Measurements from ENCODE around the gene TPRX2.
"Not testable (repeated sequence)": the region's sequence is repeated elsewhere in the genome, so short reads cannot be mapped to it uniquely, and the experiment has no call there.

TPRX2 gene, protein sequence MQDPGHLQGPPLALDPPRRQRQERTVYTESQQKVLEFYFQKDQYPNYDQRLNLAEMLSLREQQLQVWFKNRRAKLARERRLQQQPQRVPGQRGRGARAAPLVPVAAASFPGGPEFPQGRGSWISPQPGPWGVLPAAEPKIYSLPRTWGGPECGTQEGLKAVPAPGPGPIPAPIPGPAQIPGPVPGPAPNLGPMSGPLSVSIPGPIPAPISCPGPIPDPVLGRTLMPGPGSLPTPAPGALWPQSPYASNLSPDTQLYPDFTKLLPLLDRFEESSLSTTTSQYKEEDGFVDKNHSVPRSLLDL

GRCh38 chr19:47858646-47859285, at the start of gene TPRX2:
Gene TPRX2, plus strand, starts transcription at chr19:47859235. Its CDS starts 12 bp downstream, at chr19:47859247.
- not testable (repeated sequence) for DNase-seq

DNA sequence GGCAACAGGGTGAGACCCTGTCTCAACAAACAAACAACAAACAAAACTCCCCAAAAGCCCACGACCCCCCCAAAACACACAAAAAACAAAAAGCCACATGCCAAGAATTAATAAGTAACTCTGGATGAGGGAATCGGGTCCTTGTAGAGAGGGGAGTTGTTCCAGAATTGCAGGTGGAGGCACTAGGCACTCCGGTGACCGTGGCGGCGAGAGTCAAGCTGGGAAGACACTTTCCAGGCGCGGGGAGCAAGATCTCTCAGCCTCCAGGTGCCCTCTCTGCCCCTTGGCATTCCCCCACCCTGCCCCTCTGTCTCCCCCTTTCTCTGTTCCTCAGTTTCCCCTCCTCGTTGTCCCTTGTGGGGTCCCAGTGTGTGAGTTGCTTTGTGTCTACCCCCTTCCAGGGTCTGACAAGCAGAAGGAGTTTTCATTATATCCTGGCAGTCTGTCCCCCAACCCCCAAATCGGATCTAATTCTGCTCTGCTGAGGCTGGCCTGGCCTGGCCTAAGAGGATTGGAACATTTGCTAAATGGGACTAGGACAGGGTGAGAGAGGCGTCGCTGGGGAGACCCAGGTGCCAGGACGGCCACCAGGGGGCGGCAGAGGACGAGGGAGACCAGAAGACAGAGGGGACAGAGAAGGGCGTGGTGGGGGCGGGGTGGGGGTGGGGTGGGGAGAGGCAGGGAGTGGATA, 45.6 kb upstream of the TPRX2 start:
- DNase-seq = peak; percentile 92

DNA sequence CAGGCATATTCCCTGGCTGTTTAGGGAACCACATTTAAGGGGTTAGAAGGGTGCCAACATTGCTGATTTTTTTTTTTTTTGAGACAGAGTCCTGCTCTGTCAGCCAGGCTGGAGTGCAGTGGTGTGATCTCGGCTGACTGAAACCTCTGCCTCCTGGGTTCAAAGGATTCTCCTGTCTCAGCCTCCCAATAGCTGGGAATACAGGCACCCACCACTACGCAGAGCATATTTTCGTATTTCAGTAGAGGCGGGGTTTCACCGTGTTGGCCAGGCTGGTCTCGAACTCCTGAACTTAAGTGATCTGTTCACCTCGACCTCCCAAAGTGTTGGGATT, 45.1 kb upstream of the TPRX2 start:
- DNase-seq = no peak

- not testable (repeated sequence) for DNase-seq
Measured at GRCh38 chr19:47816270-47816669, 42.8 kb upstream of the TPRX2 start.

DNA sequence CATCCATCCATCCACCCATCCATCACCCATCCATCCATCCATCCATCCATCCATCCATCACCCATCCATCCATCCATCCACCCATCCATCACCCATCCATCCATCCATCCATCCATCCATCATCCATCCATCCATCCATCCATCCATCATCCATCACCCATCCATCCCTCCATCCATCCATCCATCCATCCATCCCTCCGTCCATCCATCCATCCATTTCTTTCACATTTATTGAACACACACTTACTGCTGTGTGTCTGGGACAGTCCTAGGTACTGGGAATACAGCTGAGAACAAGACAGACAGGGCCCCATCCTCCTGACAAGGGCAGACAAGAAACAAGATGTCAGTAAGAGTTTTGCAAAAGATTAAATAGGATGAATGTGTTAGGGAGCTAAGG, 40.8 kb upstream of the TPRX2 start:
- not testable (repeated sequence) for DNase-seq

GRCh38 chr19:47819858-47820257, 39.2 kb upstream of the TPRX2 start:
- peak; percentile 78 for DNase-seq

DNA sequence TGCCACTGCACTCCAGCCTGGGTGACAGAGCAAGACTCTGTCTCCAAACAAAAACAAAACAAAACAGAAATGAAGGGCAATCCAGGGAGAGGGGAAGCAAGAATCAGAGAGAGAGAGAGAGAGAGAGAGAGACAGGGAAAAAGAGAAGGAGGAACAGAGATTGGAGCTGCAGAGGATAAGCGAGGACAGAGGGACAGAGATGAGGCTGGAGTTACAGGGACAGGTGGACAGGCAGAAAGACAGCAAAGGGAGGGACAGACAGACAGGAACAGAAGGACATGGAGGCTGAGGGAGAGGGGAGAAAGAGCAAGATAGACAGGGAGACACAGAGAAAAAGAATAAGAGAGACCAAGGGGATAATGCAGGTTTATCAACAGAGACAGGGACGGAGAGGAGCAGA, 38.6 kb upstream of the TPRX2 start:
- DNase-seq = no peak

DNA sequence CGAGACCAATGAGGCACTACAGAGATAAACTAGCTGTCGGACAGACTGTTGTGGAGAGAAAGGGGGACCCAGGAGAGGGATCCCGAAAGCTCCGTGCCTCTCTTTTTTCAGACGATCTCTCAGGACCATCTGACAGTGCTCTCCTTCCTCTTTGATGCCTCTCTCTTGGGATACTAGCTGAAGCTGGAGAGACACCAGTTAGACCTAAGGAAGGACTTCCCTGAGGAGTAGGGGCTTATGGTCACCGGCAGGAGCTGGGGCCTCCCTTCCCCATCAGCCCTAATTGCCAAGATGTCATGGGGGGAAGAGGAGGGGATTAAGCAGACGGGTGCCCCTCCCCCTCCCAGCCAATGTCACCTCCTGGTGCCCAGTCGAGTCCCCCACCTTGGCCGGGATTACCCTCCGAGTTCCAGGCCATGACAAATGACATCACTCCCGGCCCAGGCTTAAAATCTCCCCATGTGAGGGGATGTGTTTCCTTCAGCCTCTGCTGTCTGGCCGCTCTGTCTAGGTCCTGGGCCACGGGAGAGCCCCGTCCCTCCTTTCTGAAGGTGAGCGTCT, 37.5 kb upstream of the TPRX2 start, which contains the start of gene CRX:
Gene CRX (plus strand): TSS at position 478 of the 561 bp plus-strand sequence. CDS start 12,507 bp downstream, outside the sequence.
- DNase-seq = no peak

GRCh38 chr19:47824396-47824795, 34.6 kb upstream of the TPRX2 start:
- no peak for DNase-seq

DNA sequence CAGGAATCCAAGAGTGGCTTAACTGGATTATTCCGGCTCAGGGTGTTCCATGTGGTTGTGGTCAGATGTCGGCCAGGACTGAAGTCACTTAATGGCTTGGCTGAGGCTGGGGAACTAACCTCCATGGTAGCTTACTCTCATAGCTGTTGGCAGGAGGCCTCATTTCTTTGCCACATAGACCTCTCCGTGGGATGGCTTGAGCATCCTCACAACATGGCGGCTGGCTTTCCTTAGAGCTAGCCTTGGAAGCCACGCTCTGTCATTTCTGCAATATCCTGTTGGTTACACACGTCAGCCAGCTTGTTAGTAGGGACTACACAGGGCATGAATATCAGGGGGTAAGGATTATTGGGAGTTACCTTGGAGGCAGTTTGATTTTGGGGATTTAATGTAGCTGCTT, 32.2 kb upstream of the TPRX2 start:
- DNase-seq = no peak

DNA sequence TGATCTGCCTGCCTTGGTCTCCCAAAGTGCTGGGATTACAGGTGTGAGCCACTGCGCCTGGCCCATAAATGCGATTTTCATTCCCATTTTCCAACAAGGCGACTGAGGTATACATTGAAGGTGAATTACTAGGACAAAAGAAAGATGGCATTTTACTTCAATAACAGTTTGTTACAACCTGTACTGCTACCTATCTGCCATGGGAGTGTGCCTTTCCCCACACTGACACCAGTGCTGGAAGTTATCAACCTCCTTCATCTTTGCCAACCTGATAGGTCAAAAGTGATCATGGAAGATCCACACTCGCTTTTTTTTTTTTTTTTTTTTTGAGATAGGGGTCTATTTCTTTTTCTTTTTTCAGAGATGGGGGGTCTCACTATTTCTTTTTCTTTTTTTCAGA, 26.3 kb upstream of the TPRX2 start:
- no peak for DNase-seq

DNA sequence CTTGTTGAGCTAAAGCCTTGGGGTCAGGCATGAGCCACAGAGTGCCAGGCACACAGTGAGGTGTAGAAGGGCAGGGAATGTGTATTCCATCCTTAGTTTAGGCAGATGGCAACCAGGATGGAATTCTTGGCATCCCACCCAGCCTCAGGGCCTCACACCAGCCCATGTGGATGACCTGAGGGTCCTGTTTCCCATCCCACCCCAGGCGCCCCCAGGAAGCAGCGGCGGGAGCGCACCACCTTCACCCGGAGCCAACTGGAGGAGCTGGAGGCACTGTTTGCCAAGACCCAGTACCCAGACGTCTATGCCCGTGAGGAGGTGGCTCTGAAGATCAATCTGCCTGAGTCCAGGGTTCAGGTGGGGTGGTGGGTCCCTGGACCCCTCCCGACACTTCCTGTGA, 23.0 kb upstream of the TPRX2 start:
- DNase-seq = no peak

GRCh38 chr19:47839411-47839810, 19.6 kb upstream of the TPRX2 start:
- no peak for DNase-seq

- peak; percentile 79 for DNase-seq
Measured at GRCh38 chr19:47839913-47840312, 19.1 kb upstream of the TPRX2 start.

DNA sequence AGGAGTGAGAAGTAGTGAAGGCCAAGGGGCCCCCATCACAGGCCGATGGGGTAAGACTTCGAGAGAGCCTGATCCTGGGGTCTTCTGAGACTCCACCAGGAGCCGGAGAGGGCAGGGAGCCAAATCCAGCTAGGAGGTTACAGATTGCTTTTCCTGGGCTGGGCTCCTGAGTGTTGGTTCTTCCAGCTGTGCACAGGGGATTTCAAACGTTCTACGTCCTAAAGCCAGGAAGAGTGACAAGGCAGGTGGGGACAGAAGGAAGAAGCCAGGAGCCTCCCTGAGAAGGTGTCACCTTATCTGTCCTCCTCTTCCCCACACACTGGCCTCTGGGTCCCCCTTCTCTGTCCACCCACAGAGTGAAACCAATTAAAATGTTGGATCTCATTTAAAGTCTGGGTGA, 16.1 kb upstream of the TPRX2 start:
- DNase-seq = no peak

DNA sequence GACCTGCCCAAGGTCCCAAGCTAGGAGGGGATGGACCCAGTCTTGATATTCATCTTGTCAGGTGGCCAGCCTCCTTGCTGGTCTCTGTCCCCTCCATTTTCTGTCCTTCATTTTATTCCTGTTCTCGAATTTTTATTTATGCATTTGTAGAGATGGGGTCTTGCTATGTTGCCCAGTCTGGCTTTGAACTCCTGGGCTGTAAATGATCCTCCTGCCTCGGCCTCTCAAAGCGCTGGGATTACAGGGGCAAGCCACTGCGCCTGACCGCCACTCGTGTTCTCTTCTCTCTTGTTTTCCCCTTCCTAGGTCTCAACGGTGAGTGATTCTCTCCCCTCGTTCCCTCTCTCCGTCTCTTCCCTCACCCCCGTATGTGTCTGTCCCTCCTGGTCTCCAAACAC, 10.6 kb upstream of the TPRX2 start:
- DNase-seq = no peak

GRCh38 chr19:47848823-47849473, 10.1 kb upstream of the TPRX2 start:
- DNase-seq = peak; percentile 67

- no peak for DNase-seq
Measured at GRCh38 chr19:47853003-47853402, 6.0 kb upstream of the TPRX2 start.

- no peak for DNase-seq
Measured at GRCh38 chr19:47854459-47854858, 4.6 kb upstream of the TPRX2 start.

- peak; percentile 76 for DNase-seq
Measured at GRCh38 chr19:47858231-47858630, 804 bp upstream of the TPRX2 start.

DNA sequence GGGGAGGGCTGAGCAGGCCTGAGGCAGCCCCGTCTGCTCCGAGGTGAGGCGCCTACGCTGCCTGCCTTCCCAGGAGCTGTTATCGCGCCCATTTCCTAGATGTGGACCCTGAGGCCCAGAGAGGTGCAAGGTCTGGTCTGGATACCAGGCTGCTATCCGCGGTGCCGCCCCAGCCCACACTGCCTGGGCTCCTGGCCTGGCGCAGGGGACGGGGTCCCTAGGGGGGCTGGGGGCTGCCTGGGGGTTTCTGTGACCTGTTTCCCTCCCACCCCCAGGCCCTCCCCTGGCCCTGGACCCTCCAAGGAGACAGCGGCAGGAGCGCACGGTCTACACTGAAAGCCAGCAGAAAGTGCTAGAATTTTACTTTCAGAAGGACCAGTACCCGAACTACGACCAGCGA, 803 bp downstream of the TPRX2 start:
- DNase-seq = not testable (repeated sequence)

- no peak for DNase-seq
Measured at GRCh38 chr19:47860602-47861297, 1.7 kb downstream of the TPRX2 start.

GRCh38 chr19:47861630-47862029, 2.6 kb downstream of the TPRX2 start:
- no peak for DNase-seq
